Upper lobe of left lung (tissue), 6 donors: Measurements from ENCODE around the gene NPTXR. TPM values are rescaled to one million over a fixed set of nuclear protein-coding genes. Genes with fewer than 3 reads are reported as not detected.

ENCODE experiments used
- ATAC-seq, 2 donors: fragments of 200-7000 bp; cut with Tn5 transposase; one replicate each; pipeline ENCODE4 v1.9.1; 2022; ENCODE audit warnings: mild to moderate bottlenecking in 2 of 2, moderate library complexity in 2 of 2; ENCODE audit not compliant: low FRiP score in 2 of 2
- DNase-seq, 2 donors: peaks; one replicate each; pipeline ENCODE4 v3.0.0-alpha.2; 2019 to 2020
- H3K27ac ChIP-seq, 4 donors: fragments of 200-600 bp; sonication (generic); one replicate each; pipeline ENCODE4 v1.5.1; 2016 to 2019
- H3K27me3 ChIP-seq, 4 donors: fragments of 200-600 bp; sonication (generic); one replicate each; pipeline ENCODE4 v1.5.1; 2017 to 2019
- H3K36me3 ChIP-seq, 4 donors: fragments of 200-600 bp; sonication (generic); one replicate each; pipeline ENCODE4 v1.5.1; 2016 to 2019
- H3K4me1 ChIP-seq, 4 donors: fragments of 200-600 bp; sonication (generic); one replicate each; pipeline ENCODE4 v1.5.1; 2018 to 2019
- H3K4me3 ChIP-seq, 4 donors: fragments of 200-600 bp; sonication (generic); one replicate each; pipeline ENCODE4 v1.5.1; 2017 to 2019; ENCODE audit warnings: mild to moderate bottlenecking in 2 of 4, moderate library complexity in 1 of 4
- H3K9me3 ChIP-seq, 4 donors: fragments of 200-600 bp; sonication (generic); one replicate each; pipeline ENCODE4 v1.5.1; 2018 to 2019
- EP300 ChIP-seq, 4 donors: sonication (generic); formaldehyde crosslinking; IDR thresholded peaks; one replicate each; pipeline ENCODE4 v1.5.1; 2017; ENCODE audit warnings: antibody characterized with exemption in 4 of 4, control low read depth in 2 of 4
- POLR2A ChIP-seq, 4 donors: fragments of 450-650 bp; IDR thresholded peaks; one replicate each; pipeline ENCODE4 v1.5.1; 2016 to 2017; ENCODE audit warnings: antibody characterized with exemption in 4 of 4, mild to moderate bottlenecking in 2 of 4
- POLR2AphosphoS5 ChIP-seq, 2 donors: sonication (generic); formaldehyde crosslinking; IDR thresholded peaks; one replicate each; pipeline ENCODE4 v1.5.1; 2017; ENCODE audit warnings: antibody characterized with exemption in 2 of 2
- WGBS, 2 donors: methylation state at CpG; one replicate each; pipeline ENCODE4 v1.1.5; 2017 to 2018; 5-methylcytosine and 5-hydroxymethylcytosine counted together
- total RNA-seq, 6 donors: library from RNA; depleted of rRNA in 4 of 6; stranded (reverse); fragments of >200 nt in 4 of 6; gene quantifications; one replicate each; pipeline versions ENCODE4 v1.1.0 to v1.2.1, GENCODE V29; 2016 to 2021
- TF ChIP-seq, protein P1 (sequence below), 6 experiments: fragments of 450-650 bp in 4 of 6; fragments of 200-600 bp in 2 of 6; sonication (generic) in 2 of 6; IDR thresholded peaks; one replicate each; pipeline ENCODE4 v1.5.1; 2016 to 2019; ENCODE audit warnings: antibody characterized with exemption in 6 of 6
- donor health status: DM: no; HTN: no; CAD: no; lungs with moderate emphysema.
- donor health status: DM: no; HTN: yes; CAD: no; lungs with severe emphysema.

The NPTXR gene
- total RNA-seq, 6 donors from 2014 or later, result 1.4 to 6.6 (median 3.0) TPM; not detected in 1

DNA sequence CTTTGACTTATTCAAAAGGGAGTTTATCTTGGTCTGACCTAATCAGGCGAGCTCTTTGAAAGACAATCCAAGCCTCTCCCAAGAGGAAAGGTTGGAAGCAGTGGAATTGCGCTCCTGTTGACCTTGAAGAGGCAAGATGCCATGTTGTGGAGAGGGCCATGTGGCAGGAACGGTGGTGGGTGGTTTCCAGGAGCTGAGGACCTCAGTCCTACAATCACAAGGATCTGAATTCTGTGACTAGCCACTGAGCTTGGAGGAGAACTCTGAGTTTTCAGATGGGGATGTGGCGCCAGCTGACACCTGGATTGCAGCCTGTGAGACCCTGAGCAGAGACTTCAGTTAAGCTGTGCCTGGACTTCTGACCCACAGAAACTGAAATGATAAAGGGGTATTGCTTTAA lies 34.2 kb upstream of the NPTXR start:
- H3K27ac ChIP-seq, result no peak overlapping the region
- ATAC-seq (no peak), DNase-seq (no peak)
- WGBS, 2 donors, result 88 to 93% methylated on average over 4 of the region's 4 CpGs
- TF ChIP-seq, protein P1, sequence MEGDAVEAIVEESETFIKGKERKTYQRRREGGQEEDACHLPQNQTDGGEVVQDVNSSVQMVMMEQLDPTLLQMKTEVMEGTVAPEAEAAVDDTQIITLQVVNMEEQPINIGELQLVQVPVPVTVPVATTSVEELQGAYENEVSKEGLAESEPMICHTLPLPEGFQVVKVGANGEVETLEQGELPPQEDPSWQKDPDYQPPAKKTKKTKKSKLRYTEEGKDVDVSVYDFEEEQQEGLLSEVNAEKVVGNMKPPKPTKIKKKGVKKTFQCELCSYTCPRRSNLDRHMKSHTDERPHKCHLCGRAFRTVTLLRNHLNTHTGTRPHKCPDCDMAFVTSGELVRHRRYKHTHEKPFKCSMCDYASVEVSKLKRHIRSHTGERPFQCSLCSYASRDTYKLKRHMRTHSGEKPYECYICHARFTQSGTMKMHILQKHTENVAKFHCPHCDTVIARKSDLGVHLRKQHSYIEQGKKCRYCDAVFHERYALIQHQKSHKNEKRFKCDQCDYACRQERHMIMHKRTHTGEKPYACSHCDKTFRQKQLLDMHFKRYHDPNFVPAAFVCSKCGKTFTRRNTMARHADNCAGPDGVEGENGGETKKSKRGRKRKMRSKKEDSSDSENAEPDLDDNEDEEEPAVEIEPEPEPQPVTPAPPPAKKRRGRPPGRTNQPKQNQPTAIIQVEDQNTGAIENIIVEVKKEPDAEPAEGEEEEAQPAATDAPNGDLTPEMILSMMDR (IDR thresholded peaks at IDR 0.05), result no peak
- TF ChIP-seq EP300 (IDR thresholded peaks at IDR 0.05), result no peak
- TF ChIP-seq POLR2AphosphoS5 (IDR thresholded peaks at IDR 0.05), result no peak
- TF ChIP-seq POLR2A (IDR thresholded peaks at IDR 0.05), result no peak
- no peak overlapping the region for H3K4me3 ChIP-seq
- no peaks in the 10 kb centered on the region for H3K9me3 ChIP-seq
- peaks cover 16 to 24% (median 19%) of the 10 kb centered on the region in 4 donors for H3K4me1 ChIP-seq
- no peaks in the 10 kb centered on the region for H3K27me3 ChIP-seq
- no peaks in the 10 kb centered on the region for H3K36me3 ChIP-seq

DNA sequence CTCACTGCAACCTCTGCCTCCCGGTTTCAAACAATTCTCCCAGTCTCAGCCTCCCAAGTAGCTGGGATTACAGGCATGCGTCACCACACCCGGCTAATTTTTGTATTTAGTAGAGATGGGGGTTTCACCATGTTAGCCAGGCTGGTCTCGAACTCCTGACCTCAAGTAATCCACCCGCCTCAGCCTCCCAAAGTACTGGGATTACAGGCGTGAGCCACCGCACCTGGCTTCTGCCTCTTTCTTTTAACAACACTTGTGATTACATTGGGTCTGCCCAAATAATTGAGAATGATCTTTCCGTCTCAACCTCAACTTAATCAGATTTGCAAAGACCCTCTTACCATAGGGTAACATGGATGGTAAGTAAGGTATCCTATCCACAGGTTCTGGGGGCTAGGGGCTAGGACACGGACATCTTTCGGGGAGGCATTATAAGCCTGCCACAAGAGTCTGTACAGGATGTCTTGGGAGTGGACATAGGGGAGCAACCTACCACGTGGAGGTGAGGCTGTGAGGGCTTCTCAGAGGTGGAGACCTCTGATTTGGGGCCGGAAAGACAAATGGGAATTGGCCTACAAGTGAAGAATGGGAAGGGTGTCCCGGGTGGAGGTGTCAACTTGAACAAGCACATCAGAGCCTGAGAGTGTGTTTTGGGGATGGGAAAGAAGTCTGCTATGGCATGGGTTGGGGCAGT lies 30.8 kb upstream of the NPTXR start:
- Histone ChIP-seq H3K27me3 (no peaks in the 10 kb centered on the region), H3K4me1 (peaks cover 17 to 24% (median 20%) of the 10 kb centered on the region in 4 donors), H3K9me3 (no peaks in the 10 kb centered on the region), H3K36me3 (peaks cover 0 to 4% (median under 1%) of the 10 kb centered on the region in 4 donors), H3K4me3 (no peak overlapping the region), H3K27ac (no peak overlapping the region)
- ATAC-seq (no peak), DNase-seq (no peak)
- TF ChIP-seq, protein P1 (IDR thresholded peaks at IDR 0.05), result no peak
- TF ChIP-seq POLR2AphosphoS5 (IDR thresholded peaks at IDR 0.05) (no peak), EP300 (IDR thresholded peaks at IDR 0.05) (no peak), POLR2A (IDR thresholded peaks at IDR 0.05) (no peak)
- 89 to 92% methylated on average over 13 of the region's 13 CpGs for WGBS, 2 donors

DNA sequence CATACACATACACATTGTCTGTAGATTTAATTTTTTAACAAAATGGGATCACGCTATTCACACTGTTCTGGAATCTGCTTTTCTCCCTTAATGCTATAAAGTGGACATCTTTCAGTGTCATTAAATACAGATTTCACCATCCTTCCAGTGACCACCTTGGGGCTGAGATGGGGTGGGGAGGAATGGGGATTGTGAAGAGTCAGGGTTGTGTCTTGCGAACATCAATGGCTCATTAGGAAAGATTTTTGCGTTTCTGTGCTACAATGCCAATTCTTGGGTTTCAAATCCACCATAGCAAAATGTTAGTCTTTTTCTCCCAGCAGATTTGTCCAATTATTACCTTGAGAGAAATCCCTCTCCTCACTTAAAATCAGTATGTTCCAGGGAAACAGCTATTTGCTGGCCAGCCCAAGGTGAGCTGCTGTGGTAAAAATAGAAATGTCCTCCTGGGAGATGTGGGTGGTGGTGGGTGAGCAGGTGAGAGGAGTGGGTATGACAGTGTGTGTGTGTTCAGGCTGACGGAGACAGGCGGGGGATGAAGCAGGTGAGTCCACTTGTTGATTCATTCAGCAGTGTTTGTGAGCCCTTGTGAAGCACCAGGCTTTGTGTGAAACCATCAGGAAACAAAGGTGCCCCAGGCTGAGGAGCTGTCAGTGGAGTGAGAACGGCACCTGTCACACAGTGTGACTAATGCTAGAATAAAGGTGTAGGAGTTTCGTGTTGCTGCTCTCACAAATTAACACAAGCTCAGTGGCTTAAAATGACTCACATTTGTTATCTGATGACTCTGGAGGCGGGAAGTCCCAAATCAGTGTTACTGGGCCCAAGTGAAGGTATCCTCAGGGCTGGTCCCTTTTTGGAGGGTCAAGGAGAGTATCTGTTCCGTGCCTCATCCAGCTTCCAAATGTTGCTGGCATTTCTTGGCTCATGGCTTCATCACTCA lies 29.9 kb upstream of the NPTXR start:
- H3K4me1 ChIP-seq, result peaks cover 26 to 33% (median 29%) of the 10 kb centered on the region in 4 donors
- peaks cover 0 to 10% (median 2%) of the 10 kb centered on the region in 4 donors for H3K36me3 ChIP-seq
- DNase-seq, result no peak
- 67 to 71% methylated on average over 9 of the region's 9 CpGs for WGBS, 2 donors
- ATAC-seq, result no peak
- peak overlapping the region in 3 of 4 donors; percentile 94 to 99 (median 96) for H3K27ac ChIP-seq
- peak overlapping the region in 2 of 4 donors; percentile 75 to 83 for H3K4me3 ChIP-seq
- no peaks in the 10 kb centered on the region for H3K9me3 ChIP-seq
- H3K27me3 ChIP-seq, result no peaks in the 10 kb centered on the region
- no peak for TF ChIP-seq POLR2AphosphoS5 (IDR thresholded peaks at IDR 0.05)
- no peak for TF ChIP-seq EP300 (IDR thresholded peaks at IDR 0.05)
- TF ChIP-seq, protein P1 (IDR thresholded peaks at IDR 0.05), result no peak
- no peak for TF ChIP-seq POLR2A (IDR thresholded peaks at IDR 0.05)

DNA sequence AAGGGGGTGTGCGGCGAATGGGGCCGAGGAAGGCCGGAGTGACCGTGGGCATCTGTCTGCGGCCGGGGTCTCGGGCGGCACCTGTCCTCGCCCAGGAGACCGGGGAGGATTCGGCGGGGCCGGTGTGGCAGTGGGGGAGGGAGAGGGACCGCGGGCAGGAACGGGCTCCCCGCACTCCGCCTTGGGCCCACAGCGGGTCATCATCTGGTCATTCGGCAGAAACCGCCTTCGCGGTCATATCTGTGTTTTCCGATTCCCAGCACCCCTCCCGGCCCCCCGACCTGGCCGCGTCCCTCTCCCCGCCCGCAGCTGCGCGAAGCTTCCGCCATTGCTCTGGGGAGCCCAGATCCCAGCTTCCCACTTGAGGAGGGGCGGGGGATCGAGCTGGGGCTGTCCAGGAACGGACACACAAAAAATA lies 29.0 kb upstream of the NPTXR start:
- Histone ChIP-seq H3K27ac (peak overlapping the region; percentile 88 to 99 (median 95)), H3K9me3 (no peaks in the 10 kb centered on the region), H3K27me3 (no peaks in the 10 kb centered on the region), H3K36me3 (peaks cover 0 to 18% (median 4%) of the 10 kb centered on the region in 4 donors), H3K4me3 (peak overlapping the region; percentile 65 to 95 (median 79)), H3K4me1 (peaks cover 29 to 35% (median 32%) of the 10 kb centered on the region in 4 donors)
- DNase-seq (peak; percentile 66 to 91), ATAC-seq (peak; percentile 56 to 77)
- WGBS, 2 donors, result 1 to 2% methylated on average over 14 to 31 of the region's 37 CpGs
- peak in 2 of 4 donors; percentile 34 to 57 for TF ChIP-seq POLR2A (IDR thresholded peaks at IDR 0.05)
- TF ChIP-seq POLR2AphosphoS5 (IDR thresholded peaks at IDR 0.05), result peak; percentile 26 to 46
- TF ChIP-seq EP300 (IDR thresholded peaks at IDR 0.05), result no peak
- TF ChIP-seq, protein P1 (IDR thresholded peaks at IDR 0.05), result no peak
